ENCODE measurements around the gene PARP14.
A peak's percentile ranks its signal among the peaks of the same experiment; 100 is the strongest.
"Not testable (repeated sequence)": the region's sequence is repeated elsewhere in the genome, so short reads cannot be mapped to it uniquely, and the experiment has no call there.

PARP14 gene

DNA sequence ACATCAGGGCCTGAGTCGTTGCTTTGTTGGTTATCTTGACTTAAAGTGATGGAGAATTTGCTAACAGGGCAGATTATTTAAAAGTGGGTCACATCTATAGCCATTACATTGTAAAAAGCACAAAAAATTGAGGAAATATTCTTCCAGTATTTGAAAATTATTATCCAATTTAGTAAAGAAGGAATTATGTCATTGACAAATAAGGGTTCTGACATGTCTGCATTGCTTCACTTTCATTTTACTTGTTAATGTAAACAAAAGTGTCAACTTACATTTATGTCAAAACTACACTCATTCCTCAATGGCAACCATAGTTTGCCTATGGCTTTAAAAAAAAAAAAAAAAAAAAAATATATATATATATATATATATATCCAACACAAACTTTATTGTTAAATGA lies 3.4 kb upstream of the PARP14 start:
- no peak for DNase-seq

DNA sequence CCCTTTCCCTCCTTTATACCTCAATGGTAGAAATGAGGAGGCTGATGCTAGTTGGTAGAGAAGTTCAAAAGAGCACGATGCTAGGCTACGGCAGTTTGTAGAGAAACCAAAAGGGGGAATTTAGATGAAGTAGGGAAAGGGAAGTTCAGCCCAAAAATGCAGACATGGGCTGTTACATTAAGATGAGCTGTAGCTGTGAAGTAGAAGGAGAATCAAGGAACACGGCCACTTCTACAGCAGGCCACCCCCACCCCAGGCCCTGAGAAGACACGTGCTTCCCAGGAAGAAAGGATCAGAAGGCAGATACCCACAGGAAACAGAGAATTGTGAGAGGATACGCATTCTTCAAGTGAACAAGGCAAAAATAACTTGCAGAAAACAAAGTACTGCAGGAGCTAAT lies 2.1 kb upstream of the PARP14 start:
- DNase-seq: no peak

DNA sequence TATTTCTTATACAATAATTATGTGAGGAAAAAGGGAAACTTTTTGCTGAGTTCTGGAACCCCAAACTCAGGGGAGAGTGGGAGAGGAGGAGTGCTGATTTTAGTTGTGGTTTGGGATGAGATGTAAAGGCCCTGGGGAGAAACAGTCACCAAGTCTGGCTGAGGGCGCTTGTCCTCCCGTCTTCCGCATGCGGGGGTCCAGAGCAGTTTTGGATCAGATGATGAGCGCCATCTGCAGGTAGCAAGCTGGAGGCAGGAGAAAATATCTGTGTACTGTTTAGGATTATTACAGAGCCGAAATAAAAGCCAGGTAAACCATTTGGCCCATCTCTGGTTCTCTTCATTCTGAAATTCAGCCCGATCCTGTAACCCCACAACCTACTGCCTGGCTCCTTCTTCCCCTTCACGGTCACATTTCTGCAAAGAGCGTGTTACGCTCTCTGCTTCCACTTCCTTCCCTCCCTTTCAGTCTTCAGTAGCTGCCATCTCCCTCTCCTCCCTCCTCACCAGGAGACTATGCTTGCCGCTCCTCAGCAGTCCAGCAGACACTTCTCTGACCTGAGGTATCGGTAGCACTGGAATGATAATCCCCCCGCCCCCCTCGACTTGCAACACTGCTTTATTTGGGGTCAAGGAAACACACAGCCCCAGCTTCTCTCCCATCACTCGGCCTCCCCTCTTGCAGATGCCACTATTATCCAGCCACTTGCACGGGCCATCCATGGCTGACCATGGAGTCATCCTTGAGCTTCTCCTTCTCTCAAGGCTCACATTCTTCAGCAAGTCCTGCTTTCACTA lies 1.4 kb upstream of the PARP14 start:
- DNase-seq: peak; percentile 89

DNA sequence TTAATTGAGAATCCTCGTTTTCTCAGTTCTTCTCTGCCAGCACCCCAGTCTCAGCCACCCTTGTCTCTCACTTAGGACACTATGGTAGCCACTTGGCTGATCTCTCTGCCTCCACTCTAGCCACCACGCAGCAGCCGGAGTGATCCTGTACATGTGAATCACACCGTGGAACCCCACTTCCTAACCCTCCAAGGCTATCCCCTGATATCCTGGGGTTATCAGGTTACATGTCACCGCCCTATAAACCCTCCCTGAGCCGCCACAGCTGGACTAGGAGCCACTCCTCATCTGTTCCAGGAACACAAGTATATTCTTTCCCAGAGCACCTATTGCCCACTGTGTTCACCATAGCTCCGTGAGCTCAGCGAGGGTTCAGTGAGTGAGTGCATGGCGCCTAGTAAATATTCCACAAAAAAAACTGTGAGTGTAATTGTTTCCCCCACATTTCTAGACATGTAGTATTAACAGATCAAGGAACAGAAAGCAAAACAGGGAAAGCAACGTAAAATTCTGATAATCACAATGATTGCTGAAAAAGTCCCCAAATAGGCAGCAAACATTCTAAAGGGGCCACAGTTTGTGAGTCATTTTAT lies 661 bp upstream of the PARP14 start:
- DNase-seq: peak; percentile 16

DNA sequence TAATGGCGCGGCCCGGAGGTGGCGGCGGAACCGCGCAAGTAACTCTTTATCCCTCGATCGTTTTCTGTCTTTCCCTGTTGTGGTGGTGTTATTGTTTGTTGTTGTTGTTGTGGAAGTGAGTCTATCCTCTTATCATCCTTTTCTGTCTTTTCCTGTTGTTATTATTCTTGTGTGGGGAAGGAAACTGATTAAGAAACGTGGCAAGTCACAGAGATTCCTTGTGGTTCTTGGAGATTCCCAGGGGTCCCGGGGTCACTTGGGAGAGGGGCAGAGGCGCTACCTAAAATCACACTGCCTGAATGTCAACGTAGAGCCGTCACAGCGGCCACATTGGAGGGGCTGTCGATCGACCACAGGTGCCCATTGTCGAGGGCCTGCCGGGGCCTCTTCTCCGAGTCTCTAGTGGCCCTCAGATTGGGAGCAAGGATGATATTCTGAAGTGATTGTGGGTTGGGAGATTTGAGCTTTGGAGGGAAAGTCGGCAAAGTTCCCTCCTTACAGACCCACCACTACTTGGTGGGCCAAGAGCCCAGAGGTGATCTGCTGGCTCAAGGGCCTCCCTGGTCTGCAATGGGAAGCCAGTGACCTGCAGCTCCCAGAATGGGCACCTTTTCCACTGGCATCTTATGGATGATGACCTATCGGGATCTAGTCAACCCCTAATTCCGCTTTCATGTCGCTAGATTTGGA lies 790 bp downstream of the PARP14 start:
- DNase-seq: peak; percentile 9

DNA sequence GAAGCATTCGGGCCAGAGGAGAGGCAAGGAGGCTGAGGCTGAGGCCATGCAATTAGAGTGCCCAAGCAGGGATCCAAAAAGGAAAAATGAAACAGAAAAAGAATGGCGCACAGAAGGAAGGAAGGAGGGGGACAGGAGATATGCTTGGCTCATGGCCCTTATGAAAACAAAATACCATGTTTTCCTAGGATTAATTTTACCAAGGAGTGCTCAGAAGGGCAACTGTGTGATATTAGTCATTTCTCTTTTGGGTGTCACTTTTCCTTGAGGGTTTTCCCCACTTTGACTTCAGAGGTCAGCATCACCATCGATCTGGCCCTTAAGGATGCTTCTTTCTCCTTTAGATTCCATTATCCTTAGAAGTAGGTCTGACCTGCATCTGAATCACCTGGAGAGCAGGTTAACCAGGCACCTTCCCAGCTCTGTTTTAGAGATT lies 1.4 kb downstream of the PARP14 start:
- DNase-seq: no peak

DNA sequence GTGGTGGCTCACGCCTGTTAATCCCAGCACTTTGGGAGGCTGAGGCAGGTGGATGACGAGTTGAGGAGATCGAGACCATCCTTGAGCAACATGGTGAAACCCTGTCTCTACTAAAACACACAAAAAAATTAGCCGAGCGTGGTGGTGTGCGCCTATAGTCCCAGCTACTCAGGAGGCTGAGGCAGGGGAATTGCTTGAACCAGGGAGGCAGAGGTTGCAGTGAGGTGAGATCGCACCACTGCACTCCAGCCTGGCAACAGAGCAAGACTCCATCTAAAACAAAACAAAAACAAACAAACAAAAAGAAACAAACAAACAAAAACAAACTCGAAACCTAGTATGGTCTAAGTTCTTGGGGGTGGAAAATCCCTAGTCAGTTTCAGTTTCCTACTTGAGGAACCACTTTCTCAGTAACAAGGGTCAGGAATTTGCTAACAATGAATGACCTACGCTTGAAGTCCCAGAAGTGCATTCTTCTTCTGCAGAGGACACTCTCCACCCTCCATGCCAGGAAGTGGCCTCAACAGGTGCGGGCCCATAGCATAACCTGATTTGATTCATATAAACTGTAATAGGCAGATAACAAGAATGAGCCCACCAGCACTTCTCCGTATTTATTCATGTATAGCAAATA lies 2.3 kb downstream of the PARP14 start:
- not testable (repeated sequence) for DNase-seq

DNA sequence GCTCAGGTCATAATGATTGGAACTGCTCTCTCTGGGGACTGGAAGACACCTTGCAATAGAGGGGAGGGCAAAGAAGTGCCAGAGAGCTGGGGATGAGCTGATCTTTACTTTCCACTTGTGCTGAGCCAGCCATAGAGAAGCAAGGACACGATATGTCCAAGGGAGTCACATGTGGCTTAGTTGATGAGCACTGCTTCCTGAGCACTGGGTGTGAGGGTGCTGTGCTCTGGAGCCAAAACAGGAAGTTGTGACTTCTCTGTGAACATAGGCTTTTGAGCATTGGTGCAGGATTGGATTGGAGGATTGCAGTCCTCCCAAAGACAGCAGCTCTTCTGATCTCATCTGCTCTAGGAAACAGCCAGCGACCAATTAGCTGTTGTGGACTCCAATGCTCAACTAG lies 6.7 kb downstream of the PARP14 start:
- peak; percentile 7 for DNase-seq

DNA sequence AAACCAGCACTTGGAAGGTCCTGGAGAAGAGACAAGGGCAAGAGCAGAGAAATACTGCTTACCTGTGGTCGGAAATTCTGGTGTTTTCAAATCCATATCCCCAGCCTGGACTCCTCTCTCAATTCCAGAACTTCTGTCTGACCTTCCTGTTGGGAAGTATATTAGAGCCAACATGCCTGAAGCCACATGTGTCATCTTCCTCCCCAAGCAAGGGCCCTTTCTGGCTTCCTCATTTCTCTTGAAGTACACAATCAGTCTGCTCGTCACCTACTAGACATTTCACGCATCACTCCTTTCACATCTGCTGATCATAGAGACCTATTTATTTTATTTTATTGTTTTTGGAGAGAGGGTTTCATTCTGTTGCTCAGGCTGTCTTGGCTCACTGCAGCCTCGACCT lies 8.4 kb downstream of the PARP14 start:
- DNase-seq: no peak

DNA sequence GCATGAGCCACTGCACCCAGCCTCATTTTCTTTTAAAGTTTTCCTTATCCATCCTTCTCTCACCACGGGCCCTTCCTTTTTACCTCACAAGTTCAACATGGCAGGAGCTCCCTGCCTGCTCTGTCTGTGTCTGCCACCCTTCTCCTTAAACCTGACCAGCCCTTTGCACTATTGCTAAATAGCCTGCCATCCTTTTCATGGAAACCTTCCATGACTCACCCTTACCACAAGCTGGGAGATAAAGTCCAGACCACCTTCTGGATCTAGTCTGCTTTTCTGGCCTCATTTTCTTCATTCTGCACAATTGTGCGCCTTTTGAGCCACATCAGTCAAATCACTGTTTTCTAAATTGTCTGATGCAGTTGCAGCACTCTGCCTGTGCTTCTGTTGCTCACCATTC lies 8.9 kb downstream of the PARP14 start:
- no peak for DNase-seq

DNA sequence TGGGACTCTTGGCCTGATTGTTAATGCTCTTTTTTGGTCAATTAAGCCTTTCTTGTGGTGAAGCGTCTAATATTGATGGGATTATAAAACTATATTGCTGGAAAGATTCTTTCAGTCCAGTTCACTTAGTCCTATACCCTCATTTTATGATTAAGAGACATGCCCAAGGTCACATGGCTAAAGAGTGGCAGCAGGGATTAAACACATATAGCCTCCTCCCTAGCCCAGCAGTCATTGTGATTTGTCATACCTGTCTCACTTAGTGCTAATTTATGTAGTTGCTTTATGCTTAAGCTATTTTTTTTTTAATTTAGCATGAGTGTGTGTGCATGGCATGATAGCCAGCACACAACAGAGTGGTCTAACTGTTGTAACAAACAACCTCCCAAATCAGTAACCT lies 9.5 kb downstream of the PARP14 start:
- DNase-seq: no peak

DNA sequence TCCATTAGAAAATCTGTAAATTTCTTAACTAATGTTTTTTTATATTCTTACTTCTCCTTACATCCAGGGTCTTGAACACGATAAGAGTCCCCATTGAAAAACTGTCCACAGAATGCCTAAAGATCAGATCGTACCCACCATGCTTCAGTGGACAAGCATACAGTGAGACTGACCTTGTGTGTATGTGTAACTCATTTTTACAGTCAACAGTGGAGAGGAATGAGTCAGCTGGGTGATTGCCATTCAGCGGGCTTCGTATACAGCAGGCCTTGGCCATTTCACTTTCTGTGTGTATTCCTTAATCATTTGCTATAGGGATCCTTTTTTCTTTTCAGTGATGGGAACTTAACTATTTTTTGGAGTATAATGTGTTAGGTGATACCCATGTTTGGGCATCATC lies 10.6 kb downstream of the PARP14 start:
- DNase-seq: no peak

DNA sequence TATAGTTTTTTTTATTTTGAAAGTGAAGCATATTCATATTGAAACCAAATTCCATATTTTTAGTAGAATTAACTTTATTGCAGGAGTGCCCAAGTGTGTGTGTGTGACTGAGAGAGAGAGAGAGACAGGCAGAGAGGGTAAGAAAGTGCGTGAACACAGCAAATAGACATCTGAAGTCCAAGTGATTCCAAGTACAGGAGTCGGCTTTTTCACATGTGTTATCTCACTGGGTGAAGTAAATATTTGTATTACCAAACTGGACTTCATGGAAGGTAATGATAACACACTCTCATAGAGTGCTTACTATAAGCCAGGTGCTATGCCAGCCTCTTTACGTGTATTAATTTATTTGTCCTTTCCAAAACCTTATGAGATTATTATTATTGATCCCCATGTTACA lies 12.0 kb downstream of the PARP14 start:
- DNase-seq: no peak

DNA sequence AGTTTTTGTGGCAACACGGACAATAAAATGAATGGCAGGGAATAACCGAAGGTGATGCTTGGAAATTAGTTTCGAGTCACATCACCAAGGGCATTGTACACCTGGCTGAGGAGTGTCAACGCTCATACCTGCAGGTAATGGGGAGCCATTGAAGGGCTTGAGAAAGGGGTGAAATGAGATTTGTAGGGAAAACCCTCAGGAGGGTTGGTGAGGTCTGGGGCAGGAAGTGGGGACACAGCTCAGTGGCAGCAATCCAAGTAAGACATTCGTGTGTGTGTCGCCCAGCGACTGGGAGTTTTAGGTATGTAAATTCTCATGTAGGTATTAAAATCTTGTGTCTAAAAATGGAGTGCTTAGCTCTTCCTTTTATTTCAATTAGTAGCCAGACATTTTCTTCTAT lies 14.3 kb downstream of the PARP14 start:
- no peak for DNase-seq

DNA sequence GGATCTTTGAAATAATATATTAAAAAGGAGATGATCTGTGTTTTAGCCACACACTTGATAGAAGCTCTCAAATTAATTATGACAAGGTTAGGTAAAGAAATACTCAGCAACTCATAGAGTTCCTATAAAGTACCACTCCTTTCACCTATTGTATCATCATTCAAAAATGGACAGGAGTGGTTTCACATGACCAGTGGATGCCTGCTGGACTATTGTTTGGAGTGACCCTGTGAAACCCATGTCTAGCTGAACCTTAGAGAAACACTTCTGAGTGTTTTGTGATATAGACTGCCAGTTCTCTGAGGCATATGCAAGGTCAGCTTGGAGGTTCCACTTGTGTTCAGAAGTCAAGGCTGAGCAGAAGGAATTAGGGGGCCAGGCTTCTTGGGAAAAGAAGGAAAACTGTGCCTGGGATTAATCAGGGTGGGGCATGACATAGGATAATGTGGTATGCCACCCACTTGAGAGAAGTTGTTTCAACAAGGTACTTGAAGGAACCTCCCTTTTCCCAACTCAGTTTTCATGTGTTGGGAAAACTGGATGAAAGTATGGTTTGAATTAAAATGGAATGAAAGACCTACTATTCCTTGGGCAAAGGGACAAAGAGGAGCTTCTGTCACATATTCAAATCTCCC lies 15.4 kb downstream of the PARP14 start:
- no peak for DNase-seq

DNA sequence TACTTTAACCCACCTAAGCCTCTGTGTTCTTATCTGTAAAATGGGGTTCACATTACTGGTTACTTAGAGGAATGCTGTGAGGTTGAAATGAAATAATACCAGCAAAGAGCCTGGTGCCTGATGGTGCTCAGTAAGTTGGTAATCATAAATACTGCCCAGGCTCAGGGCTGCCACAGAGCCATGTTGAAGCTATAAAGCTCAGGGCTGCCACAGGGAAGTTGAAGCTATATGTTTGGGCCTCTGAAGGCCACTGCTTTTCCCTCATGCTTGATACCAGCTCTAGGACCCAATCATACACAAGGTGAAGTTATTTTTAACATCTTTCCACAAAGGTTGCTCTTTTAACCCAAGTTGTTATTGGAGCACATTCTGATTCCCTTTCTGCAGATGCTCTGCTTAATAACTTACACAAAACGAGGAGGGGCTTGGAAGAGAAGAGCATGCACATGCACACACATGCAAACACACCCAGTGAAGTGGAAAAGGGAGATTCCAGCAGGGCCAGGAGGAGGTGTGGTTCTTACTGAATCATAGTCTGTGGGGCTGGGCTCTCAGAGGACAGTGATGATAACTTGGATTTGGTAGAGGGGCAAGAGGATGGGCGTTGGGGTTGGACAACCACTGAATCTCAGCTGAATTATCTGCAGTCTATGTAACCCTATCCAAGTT lies 17.4 kb downstream of the PARP14 start:
- DNase-seq: no peak

DNA sequence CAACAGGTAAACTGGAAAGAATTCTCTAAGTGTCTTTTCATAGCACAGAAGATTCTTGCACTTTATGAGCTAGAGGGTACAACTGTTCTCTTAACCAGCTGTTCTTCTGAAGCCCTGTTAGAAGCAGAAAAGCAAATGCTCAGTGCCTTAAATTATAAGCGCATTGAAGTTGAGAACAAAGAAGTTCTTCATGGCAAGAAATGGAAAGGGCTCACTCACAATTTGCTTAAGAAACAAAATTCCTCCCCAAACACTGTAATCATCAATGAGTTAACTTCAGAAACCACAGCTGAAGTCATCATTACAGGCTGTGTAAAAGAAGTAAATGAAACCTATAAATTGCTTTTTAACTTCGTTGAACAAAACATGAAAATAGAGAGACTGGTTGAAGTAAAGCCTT lies 19.6 kb downstream of the PARP14 start:
- DNase-seq: no peak

DNA sequence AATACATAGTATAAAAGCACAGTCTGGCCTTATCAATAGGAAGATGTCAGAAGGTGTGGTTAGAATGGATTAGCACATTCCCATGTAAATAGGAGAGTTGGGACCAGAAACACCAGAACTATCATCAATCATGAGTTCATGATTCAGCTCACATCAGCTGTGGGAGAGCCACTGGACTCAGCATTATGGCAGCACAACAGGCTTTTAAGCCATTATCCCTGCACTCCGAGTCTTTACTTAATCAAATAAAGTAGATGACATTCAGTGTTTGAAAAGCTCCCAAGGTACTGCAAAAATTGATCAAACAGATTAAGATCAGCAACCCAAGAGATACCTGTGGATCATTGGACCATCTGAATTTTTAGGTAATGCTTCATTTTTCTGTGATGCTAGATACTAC lies 24.7 kb downstream of the PARP14 start:
- no peak for DNase-seq

DNA sequence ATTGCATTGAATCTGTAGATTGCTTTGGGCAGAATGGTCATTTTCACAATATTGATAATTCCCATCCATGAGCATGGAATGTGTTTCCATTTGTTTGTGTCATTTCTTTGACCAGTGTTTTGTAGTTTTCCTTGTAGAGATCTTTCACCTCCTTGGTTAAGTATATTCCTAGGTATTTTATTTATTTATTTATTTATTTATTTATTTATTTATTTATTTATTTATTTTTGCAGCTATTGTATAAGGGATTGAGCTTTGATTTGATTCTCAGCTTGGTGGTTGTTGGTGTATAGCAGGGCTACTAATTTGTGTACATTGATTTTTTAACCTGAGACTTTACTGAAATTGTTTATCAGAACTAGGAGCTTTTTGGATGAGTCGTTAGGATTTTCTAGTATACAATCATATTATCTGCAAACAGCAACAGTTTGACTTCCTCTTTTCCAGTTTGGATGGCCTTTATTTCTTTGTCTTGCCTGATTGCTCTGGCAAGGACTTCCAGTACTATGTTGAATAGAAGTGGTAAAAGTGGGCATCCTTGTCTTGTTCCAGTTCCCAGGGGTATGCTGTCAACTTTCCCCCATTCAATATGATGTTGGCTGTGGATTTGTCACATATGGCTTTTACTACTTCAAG lies 30.1 kb downstream of the PARP14 start:
- DNase-seq: not testable (repeated sequence)

DNA sequence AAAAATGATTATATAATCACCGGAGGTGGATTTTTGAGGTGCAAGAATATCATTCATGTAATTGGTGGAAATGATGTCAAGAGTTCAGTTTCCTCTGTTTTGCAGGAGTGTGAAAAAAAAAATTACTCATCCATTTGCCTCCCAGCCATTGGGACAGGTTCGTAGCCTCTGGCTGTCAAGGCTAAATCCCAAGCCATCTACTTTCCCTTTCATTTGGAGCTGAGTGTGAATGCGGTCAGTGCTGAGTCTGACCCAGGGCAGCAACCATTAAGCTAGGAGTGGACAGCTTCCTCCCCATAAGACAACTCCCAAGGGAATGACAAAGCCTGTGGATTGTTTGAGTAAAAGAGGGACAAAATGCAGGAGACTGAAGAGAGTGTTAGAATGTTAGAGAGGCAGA lies 33.6 kb downstream of the PARP14 start:
- DNase-seq: no peak

DNA sequence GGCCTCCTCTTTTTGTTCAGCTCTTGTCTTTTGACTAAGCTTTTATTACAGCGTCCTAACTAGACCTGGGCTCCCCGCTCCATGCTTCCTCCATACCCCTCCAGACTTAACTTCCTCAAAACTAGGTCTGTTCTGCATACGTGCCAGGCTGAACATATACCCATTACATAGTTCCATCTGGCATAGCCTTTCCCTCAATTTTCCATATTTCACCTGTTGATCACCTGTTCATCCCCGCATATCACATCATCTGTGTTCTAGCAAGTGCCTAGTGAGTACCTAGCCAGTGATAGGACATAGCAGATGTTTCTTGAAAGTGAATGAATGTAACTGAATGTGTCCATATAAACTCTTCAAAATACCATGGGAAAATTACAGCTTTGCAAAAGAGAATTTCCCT lies 36.0 kb downstream of the PARP14 start:
- no peak for DNase-seq

DNA sequence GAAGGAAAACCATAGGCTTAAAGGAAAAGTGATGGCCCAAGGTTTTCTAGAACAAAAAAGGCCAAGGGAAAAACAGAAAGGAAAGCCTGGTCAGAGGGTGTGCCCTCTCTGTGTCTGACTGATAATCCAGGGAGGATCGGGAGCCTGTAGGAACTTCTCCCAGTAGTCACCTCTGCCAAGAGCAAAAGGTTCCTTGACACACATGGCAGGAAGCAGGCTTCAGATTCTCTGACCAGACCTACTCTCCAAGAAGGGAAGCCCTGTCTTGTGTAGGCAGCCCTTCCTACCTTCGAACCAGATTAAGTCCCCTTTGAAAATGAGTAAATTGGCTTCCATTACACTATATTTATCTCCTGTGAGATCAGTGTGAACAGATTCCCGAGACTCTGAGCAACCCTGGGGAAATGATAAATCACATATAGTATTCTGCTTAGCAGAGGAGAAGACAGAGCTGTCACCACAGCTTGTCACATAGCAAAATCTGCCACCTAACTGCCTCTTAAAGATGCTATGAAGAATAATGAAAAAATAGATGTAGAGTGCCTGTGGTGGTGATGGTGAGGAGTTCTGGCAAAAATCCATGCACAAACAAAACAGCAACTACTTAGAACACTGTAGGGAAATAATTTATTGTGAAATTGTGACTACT lies 38.8 kb downstream of the PARP14 start:
- DNase-seq: no peak

Measured in CD4-positive, alpha-beta T cell treated with Interleukin-17A for 4 hours (primary cell).